HG02759 (cell line): ENCODE results near the gene NOP56.

Source experiments
- ATAC-seq: cut with Tn5 transposase; IDR thresholded peaks from one replicate; pipeline ENCODE4 v1.9.1; 2021; ENCODE audit warnings: mild to moderate bottlenecking, moderate library complexity; ENCODE audit not compliant: unreplicated experiment

The NOP56 gene

GRCh38 chr20:2651772-2652723 lies at the start of gene NOP56:
Gene NOP56 (plus strand): TSS chr20:2652632. CDS start chr20:2652661, 29 bp downstream.
- peak; percentile 86 for ATAC-seq

GRCh38 chr20:2602746-2603145 lies 49.7 kb upstream of the NOP56 start:
- ATAC-seq = no peak

GRCh38 chr20:2603816-2604505 lies 48.5 kb upstream of the NOP56 start:
- ATAC-seq = no peak

GRCh38 chr20:2604506-2604835 lies 48.0 kb upstream of the NOP56 start:
- no peak for ATAC-seq

GRCh38 chr20:2606507-2607006 lies 45.9 kb upstream of the NOP56 start:
- no peak for ATAC-seq

GRCh38 chr20:2610326-2610725 lies 42.1 kb upstream of the NOP56 start:
- ATAC-seq = no peak

GRCh38 chr20:2610941-2611720 lies 41.3 kb upstream of the NOP56 start:
- no peak for ATAC-seq

- ATAC-seq = no peak
Measured at GRCh38 chr20:2612073-2612472, 40.4 kb upstream of the NOP56 start.

GRCh38 chr20:2616634-2617033 lies 35.8 kb upstream of the NOP56 start:
- ATAC-seq = no peak

GRCh38 chr20:2617099-2617714 lies 35.2 kb upstream of the NOP56 start:
- no peak for ATAC-seq

- no peak for ATAC-seq
Measured at GRCh38 chr20:2618815-2619214, 33.6 kb upstream of the NOP56 start.

- ATAC-seq = no peak
Measured at GRCh38 chr20:2619337-2619736, 33.1 kb upstream of the NOP56 start.

GRCh38 chr20:2619961-2620595 lies 32.4 kb upstream of the NOP56 start:
- no peak for ATAC-seq

- ATAC-seq = no peak
Measured at GRCh38 chr20:2624190-2624589, 28.2 kb upstream of the NOP56 start.

- no peak for ATAC-seq
Measured at GRCh38 chr20:2625062-2625461, 27.4 kb upstream of the NOP56 start.

- ATAC-seq = no peak
Measured at GRCh38 chr20:2626853-2627541, 25.4 kb upstream of the NOP56 start.

GRCh38 chr20:2631228-2631627 lies 21.2 kb upstream of the NOP56 start:
- ATAC-seq = no peak

- no peak for ATAC-seq
Measured at GRCh38 chr20:2633381-2633780, 19.1 kb upstream of the NOP56 start.

- no peak for ATAC-seq
Measured at GRCh38 chr20:2637246-2637645, 15.2 kb upstream of the NOP56 start.

GRCh38 chr20:2640260-2640659 lies 12.2 kb upstream of the NOP56 start:
- no peak for ATAC-seq
